Psoas muscle (tissue), 8 donors: ENCODE data around the gene MAGEA6. TPM values are rescaled to one million over a fixed set of nuclear protein-coding genes. Genes with fewer than 3 reads are reported as not detected.
"Not testable (repeated sequence)": the region's sequence is repeated elsewhere in the genome, so short reads cannot be mapped to it uniquely, and the experiment has no call there.

Experiments
- ATAC-seq, 4 donors: fragments of 200-7000 bp; cut with Tn5 transposase; one replicate each; pipeline ENCODE4 v1.9.1; 2020; ENCODE audit warnings: moderate library complexity in 3 of 4, mild to moderate bottlenecking in 2 of 4
- DNase-seq, 2 donors: peaks; one replicate each; pipeline ENCODE4 v3.0.0-alpha.2; 2020
- H3K27ac ChIP-seq: fragments of 200-600 bp; one replicate; pipeline ENCODE4 v1.8.0; 2022
- H3K27me3 ChIP-seq, 3 donors: fragments of 200-600 bp in 1 of 3; one replicate each; pipeline versions ENCODE4 v1.6.1 to v1.8.0; 2013 to 2022; ENCODE audit warnings: low read length in 2 of 3, mild to moderate bottlenecking in 2 of 3, moderate library complexity in 1 of 3; ENCODE audit not compliant: insufficient read depth in 3 of 3
- H3K36me3 ChIP-seq, 2 donors: fragments of 200-600 bp in 1 of 2; one replicate each; pipeline versions ENCODE4 v1.6.1 to v1.8.0; 2013 to 2022; ENCODE audit warnings: low read depth in 1 of 2, mild to moderate bottlenecking in 1 of 2, moderate library complexity in 1 of 2; ENCODE audit not compliant: insufficient read depth in 1 of 2
- H3K4me1 ChIP-seq: fragments of 200-600 bp; one replicate; pipeline ENCODE4 v1.8.0; 2022
- H3K4me3 ChIP-seq: fragments of 200-600 bp; one replicate; pipeline ENCODE4 v1.8.0; 2022; ENCODE audit warnings: mild to moderate bottlenecking
- H3K9me3 ChIP-seq: fragments of 200-600 bp; one replicate; pipeline ENCODE4 v1.8.0; 2022
- WGBS, 3 donors: extraction: QIAGEN DNeasy Blood & Tissue Kit; methylation state at CpG; one replicate each; pipeline versions ENCODE4 v1.1.6 to v1.1.7; 2013; 5-methylcytosine and 5-hydroxymethylcytosine counted together
- intact Hi-C, 2 donors: fragments of 100-400 bp; cut with DNase I; formaldehyde crosslinking; loops; one replicate each; pipeline versions ENCODE4 v1.11.0 to v1.14.2; 2022
- polyA plus RNA-seq, 3 donors: library from polyadenylated mRNA; stranded (reverse); fragments of 200-250 nt; gene quantifications; one replicate each; pipeline ENCODE4 v1.2.3, GENCODE V29; 2013
- total RNA-seq, 4 donors: library from RNA; stranded (reverse); fragmentation: NEBNext Ultra II Directional in 2 of 4; extraction: Animal tissue kit (Norgen Biotek cat#: 25700) in 2 of 4; gene quantifications; one replicate each; pipeline versions ENCODE4 v1.2.1 to v1.2.4, GENCODE V29; 2021 to 2023
- TF ChIP-seq, protein P1 (sequence below): fragments of 200-600 bp; IDR thresholded peaks from one replicate; pipeline ENCODE4 v1.8.0; 2022; ENCODE audit warnings: antibody characterized with exemption
- donor health status: healthy with polysubstance abuse.
- donor health status: DM: no; HTN: no; CAD: no; lungs with moderate emphysema.
- donor health status: Bipolar disorder and iron deficiency.
- donor health status: healthy.
- donor health status: DM: yes; HTN: yes; CAD: no.
- donor health status: DM: no; HTN: no; CAD: no.
- donor health status: DM: no; HTN: no; CAD: no.
- donor health status: DM: yes; HTN: yes; CAD: no.

The MAGEA6 gene
- total and polyA plus RNA-seq, 7 donors = not detected

- not testable (repeated sequence) for H3K27ac ChIP-seq, ATAC-seq
- no CpG with 5 or more reads among the region's 2 CpGs for WGBS, 3 donors
Measured at GRCh38 chrX:152758918-152759317, 10.6 kb downstream of the MAGEA6 start, which contains the start of gene CSAG3. Gene CSAG3 (plus strand): TSS chrX:152759218.

DNA sequence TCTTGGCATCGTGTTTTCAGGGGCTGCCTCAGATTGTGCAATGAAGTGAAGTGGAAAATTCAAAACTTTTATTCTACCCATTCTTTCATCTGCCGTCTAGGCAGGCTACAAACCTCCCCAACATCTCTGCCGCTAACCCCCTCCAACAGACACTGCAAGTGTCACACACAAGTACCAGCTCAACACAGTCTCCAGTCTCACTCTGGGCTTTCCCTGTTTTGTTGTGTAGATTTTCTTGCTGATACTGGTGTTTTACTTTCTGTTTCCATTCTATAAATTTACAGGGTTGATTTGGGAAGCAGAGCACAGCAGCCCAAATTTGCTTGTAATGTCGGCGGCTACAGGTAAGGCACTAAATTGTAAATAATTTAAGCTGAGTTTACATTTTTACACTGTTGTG, 14.6 kb downstream of the MAGEA6 start:
- ATAC-seq, H3K9me3 ChIP-seq, H3K27ac ChIP-seq, H3K4me3 ChIP-seq, intact Hi-C loops, DNase-seq, H3K27me3 ChIP-seq, H3K4me1 ChIP-seq, H3K36me3 ChIP-seq: not testable (repeated sequence)
- no CpG with 5 or more reads among the region's 5 CpGs for WGBS, 3 donors

More at GRCh38 chrX:152758918-152759317, 10.6 kb downstream of the MAGEA6 start, which contains the start of gene CSAG3:
- H3K4me1 ChIP-seq, H3K27me3 ChIP-seq, H3K9me3 ChIP-seq, H3K36me3 ChIP-seq, intact Hi-C loops, DNase-seq, H3K4me3 ChIP-seq: not testable (repeated sequence)

GRCh38 chrX:152753686-152754650, 15.5 kb downstream of the MAGEA6 start, which contains the start of gene MAGEA2:
Gene MAGEA2 (minus strand): TSS chrX:152753842. CDS start chrX:152751363, 2,479 bp downstream.
- ATAC-seq, H3K27me3 ChIP-seq, H3K27ac ChIP-seq, H3K9me3 ChIP-seq, DNase-seq, intact Hi-C loops, H3K4me3 ChIP-seq, H3K4me1 ChIP-seq, H3K36me3 ChIP-seq: not testable (repeated sequence)
- no CpG with 5 or more reads among the region's 35 CpGs for WGBS, 3 donors

DNA sequence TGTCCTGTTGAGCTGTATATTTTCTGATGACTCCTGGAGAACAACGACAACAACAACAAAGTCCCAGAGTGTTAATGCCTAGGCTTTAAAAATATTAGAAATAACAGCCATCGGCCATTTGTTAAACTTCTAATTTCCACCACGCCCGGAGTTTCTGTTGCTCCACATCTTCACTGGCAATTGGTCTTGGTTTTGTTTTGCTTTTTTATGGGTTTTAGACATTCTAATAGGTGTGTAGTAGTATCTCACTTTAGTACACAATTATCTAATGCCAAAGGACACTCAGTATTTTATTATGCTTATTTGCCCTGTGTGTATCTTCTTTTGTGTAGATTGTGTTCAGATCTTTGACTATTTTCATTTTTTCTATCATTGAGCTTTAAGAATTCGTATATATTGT, 30.9 kb downstream of the MAGEA6 start:
- Histone ChIP-seq H3K9me3 (no peaks in the 10 kb centered on the region), H3K27ac (no peak overlapping the region), H3K36me3 (no peaks in the 10 kb centered on the region), H3K27me3 (no peaks in the 10 kb centered on the region), H3K4me1 (no peaks in the 10 kb centered on the region), H3K4me3 (no peak overlapping the region)
- DNase-seq (no peak), ATAC-seq (no peak)
- TF ChIP-seq, protein P1, sequence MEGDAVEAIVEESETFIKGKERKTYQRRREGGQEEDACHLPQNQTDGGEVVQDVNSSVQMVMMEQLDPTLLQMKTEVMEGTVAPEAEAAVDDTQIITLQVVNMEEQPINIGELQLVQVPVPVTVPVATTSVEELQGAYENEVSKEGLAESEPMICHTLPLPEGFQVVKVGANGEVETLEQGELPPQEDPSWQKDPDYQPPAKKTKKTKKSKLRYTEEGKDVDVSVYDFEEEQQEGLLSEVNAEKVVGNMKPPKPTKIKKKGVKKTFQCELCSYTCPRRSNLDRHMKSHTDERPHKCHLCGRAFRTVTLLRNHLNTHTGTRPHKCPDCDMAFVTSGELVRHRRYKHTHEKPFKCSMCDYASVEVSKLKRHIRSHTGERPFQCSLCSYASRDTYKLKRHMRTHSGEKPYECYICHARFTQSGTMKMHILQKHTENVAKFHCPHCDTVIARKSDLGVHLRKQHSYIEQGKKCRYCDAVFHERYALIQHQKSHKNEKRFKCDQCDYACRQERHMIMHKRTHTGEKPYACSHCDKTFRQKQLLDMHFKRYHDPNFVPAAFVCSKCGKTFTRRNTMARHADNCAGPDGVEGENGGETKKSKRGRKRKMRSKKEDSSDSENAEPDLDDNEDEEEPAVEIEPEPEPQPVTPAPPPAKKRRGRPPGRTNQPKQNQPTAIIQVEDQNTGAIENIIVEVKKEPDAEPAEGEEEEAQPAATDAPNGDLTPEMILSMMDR = no peak
- WGBS, 3 donors = 81 to 88% (median 82%) methylated on average over 5 of the region's 5 CpGs
- intact Hi-C loops = no loop called here

- ATAC-seq, H3K4me1 ChIP-seq: not testable (repeated sequence)
- WGBS, 3 donors = 80 to 87% (median 86%) methylated on average over 12 of the region's 12 CpGs
Measured at GRCh38 chrX:152736528-152736927, 33.0 kb downstream of the MAGEA6 start.

GRCh38 chrX:152735860-152736511, 33.5 kb downstream of the MAGEA6 start:
- TF ChIP-seq, protein P1 = no peak
- WGBS, 3 donors = 87 to 90% (median 88%) methylated on average over 12 of the region's 12 CpGs
- no peak for ATAC-seq

More at GRCh38 chrX:152736528-152736927, 33.0 kb downstream of the MAGEA6 start:
- H3K4me3 ChIP-seq, H3K9me3 ChIP-seq, H3K27me3 ChIP-seq, intact Hi-C loops, H3K27ac ChIP-seq, H3K36me3 ChIP-seq: not testable (repeated sequence)
- DNase-seq = peak in 1 of 2 donors; percentile 8

More at GRCh38 chrX:152735860-152736511, 33.5 kb downstream of the MAGEA6 start:
- Histone ChIP-seq H3K9me3 (no peaks in the 10 kb centered on the region), H3K27ac (no peak overlapping the region), H3K4me3 (no peak overlapping the region), H3K27me3 (no peaks in the 10 kb centered on the region), H3K36me3 (no peaks in the 10 kb centered on the region), H3K4me1 (no peaks in the 10 kb centered on the region)
- peak in 1 of 2 donors; percentile 30 for DNase-seq
- intact Hi-C loops = no loop called here
